Endothelial cell of umbilical vein (primary cell): Measurements from ENCODE around the gene KIAA1217. TPM values are rescaled to one million over a fixed set of nuclear protein-coding genes. Genes with fewer than 3 reads are reported as not detected.

Source experiments
- BruUV-seq: library from RNA; stranded (reverse); fragments of 400-500 nt; replicated peaks from 2 replicates; lab custom pipeline; 2021; lab: Mats Ljungman, UMichigan
- CTCF ChIA-PET: fragments of 300-600, 350-600 bp; sonication (Branson Sonifier 250); formaldehyde crosslinking; loops from one replicate; lab custom pipeline; 2021; ENCODE audit warnings: antibody characterized with exemption, inconsistent platforms; lab: Charles Lee
- POLR2A ChIA-PET: fragments of 300-600, 350-600 bp; sonication (Branson Sonifier 250); formaldehyde crosslinking; loops from one replicate; lab custom pipeline; 2021; ENCODE audit warnings: antibody characterized with exemption, inconsistent platforms; lab: Charles Lee
- DNase-seq: peaks from one replicate; pipeline ENCODE4 v3.0.0-alpha.2; 2011; ENCODE audit warnings: low read depth, low spot score
- FAIRE-seq: peaks from 2 replicates; lab custom pipeline; 2011; peaks lifted over from hg19 to GRCh38; lab: Jason Lieb, UNC
- H2AFZ ChIP-seq: 2 replicates; pipeline ENCODE4 v1.6.0; 2012; ENCODE audit warnings: low read depth, low read length, control low read depth, inconsistent platforms
- H3K27ac ChIP-seq: 2 replicates; pipeline ENCODE4 v1.5.1; 2011; ENCODE audit warnings: low read depth, mild to moderate bottlenecking, control low read depth, low read length, moderate library complexity; ENCODE audit not compliant: insufficient read depth
- H3K27me3 ChIP-seq, 2 experiments: 2 replicates each; pipeline versions ENCODE4 v1.6.0 to v1.6.1; 2011; ENCODE audit warnings: low read length in 2 of 2, mixed read lengths in 1 of 2; ENCODE audit not compliant: control insufficient read depth in 2 of 2, insufficient read depth in 2 of 2
- H3K36me3 ChIP-seq, 2 experiments: 2 replicates in 1 of 2; 3 replicates in 1 of 2; pipeline ENCODE4 v1.5.1; 2011; ENCODE audit warnings: low read length in 2 of 2, mild to moderate bottlenecking in 1 of 2, moderate library complexity in 1 of 2; ENCODE audit not compliant: control insufficient read depth in 2 of 2, insufficient read depth in 2 of 2; ENCODE audit errors: extremely low read depth in 1 of 2
- H3K4me1 ChIP-seq: 3 replicates; pipeline ENCODE4 v1.5.1; 2011; ENCODE audit warnings: mild to moderate bottlenecking, low read length; ENCODE audit not compliant: control insufficient read depth, insufficient read depth; ENCODE audit errors: extremely low read depth
- H3K4me2 ChIP-seq: 2 replicates; pipeline ENCODE4 v1.6.1; 2011; ENCODE audit warnings: low read length, control low read depth, mixed read lengths; ENCODE audit not compliant: insufficient read depth
- H3K4me3 ChIP-seq, 3 experiments: fragments of 200-600 bp in 1 of 3; sonication (generic), shearing (Covaris generic) in 1 of 3; replicated peaks in 1 of 3; 2 replicates each; pipeline ENCODE4 v1.5.1; 2011 to 2016; ENCODE audit warnings: control low read depth in 3 of 3, low read length in 3 of 3, mild to moderate bottlenecking in 2 of 3, inconsistent platforms in 1 of 3, low read depth in 1 of 3, moderate library complexity in 1 of 3; ENCODE audit not compliant: insufficient read depth in 1 of 3
- H3K79me2 ChIP-seq: 2 replicates; pipeline ENCODE4 v1.6.0; 2012; ENCODE audit warnings: low read length, inconsistent platforms; ENCODE audit not compliant: control insufficient read depth, insufficient read depth
- H3K9ac ChIP-seq: replicated peaks from 2 replicates; pipeline ENCODE3; 2011; ENCODE audit warnings: low read length, control low read depth; ENCODE audit not compliant: insufficient read depth; ENCODE audit errors: extremely low read depth
- H3K9me1 ChIP-seq: replicated peaks from 3 replicates; pipeline ENCODE4 v1.6.0; 2011; ENCODE audit warnings: mild to moderate bottlenecking, low read length; ENCODE audit not compliant: control insufficient read depth, insufficient read depth; ENCODE audit errors: extremely low read depth
- H3K9me3 ChIP-seq: replicated peaks from 2 replicates; pipeline ENCODE4 v1.5.1; 2012; ENCODE audit warnings: low read length, inconsistent platforms; ENCODE audit not compliant: control insufficient read depth, insufficient read depth
- H4K20me1 ChIP-seq: replicated peaks from 2 replicates; pipeline ENCODE3; 2011; ENCODE audit warnings: mild to moderate bottlenecking, low read length; ENCODE audit not compliant: control insufficient read depth, insufficient read depth; ENCODE audit errors: extremely low read depth
- CTCF ChIP-seq, 2 donors: IDR thresholded peaks; 1 replicate in 1 of 2; 2 replicates in 1 of 2; pipeline ENCODE4 v1.5.1; 2011; ENCODE audit warnings: low read length in 2 of 2, mild to moderate bottlenecking in 2 of 2, moderate library complexity in 2 of 2, control low read depth in 1 of 2, inconsistent platforms in 1 of 2, low read depth in 1 of 2; ENCODE audit not compliant: insufficient read depth in 1 of 2; ENCODE audit errors: extremely low read depth in 1 of 2
- EZH2 ChIP-seq: IDR thresholded peaks from 2 replicates; pipeline ENCODE4 v1.6.1; 2012; ENCODE audit warnings: borderline replicate concordance, low read depth, mild to moderate bottlenecking, moderate library complexity, low read length, inconsistent platforms; ENCODE audit not compliant: severe bottlenecking
- FOS ChIP-seq: IDR thresholded peaks from 2 replicates; pipeline ENCODE4 v1.6.1; 2011; ENCODE audit warnings: mild to moderate bottlenecking, low read length, moderate library complexity, borderline replicate concordance; ENCODE audit not compliant: insufficient read depth
- GATA2 ChIP-seq: IDR thresholded peaks from 2 replicates; pipeline ENCODE4 v1.7.0; 2011; ENCODE audit warnings: low read depth, mild to moderate bottlenecking, moderate library complexity, mixed read lengths, low read length; ENCODE audit not compliant: insufficient read length, insufficient read depth
- JUN ChIP-seq: IDR thresholded peaks from 2 replicates; pipeline ENCODE4 v1.6.1; 2011; ENCODE audit warnings: borderline replicate concordance, low read depth; ENCODE audit not compliant: insufficient read length, insufficient read depth
- MAX ChIP-seq: IDR thresholded peaks from 2 replicates; pipeline ENCODE4 v1.6.1; 2011; ENCODE audit not compliant: insufficient read depth, insufficient read length
- MYC ChIP-seq: IDR thresholded peaks from one replicate; pipeline ENCODE4 v1.6.1; 2011; ENCODE audit warnings: mild to moderate bottlenecking, low read depth, low read length
- POLR2A ChIP-seq: IDR thresholded peaks from 2 replicates; pipeline ENCODE4 v1.6.1; 2012; ENCODE audit warnings: low read depth, mild to moderate bottlenecking, control low read depth, low read length
- POLR2AphosphoS5 ChIP-seq: IDR thresholded peaks from 2 replicates; pipeline ENCODE4 v1.6.1; 2012; ENCODE audit warnings: low read depth, mild to moderate bottlenecking, control low read depth, low read length, moderate library complexity; ENCODE audit not compliant: insufficient read depth
- dilution Hi-C: fragments of 300-500 bp; cut with MboI; formaldehyde crosslinking; loops from one replicate; pipeline ENCODE4 v1.15.0; 2019; ENCODE audit warnings: low sequenced_read_pairs; ENCODE audit not compliant: extremely low pct_ligation_motif_present
- intact Hi-C: fragments of 100-400 bp; cut with micrococcal nuclease; formaldehyde crosslinking; loops from one replicate; pipeline ENCODE4 v1.10.0; 2022
- polyA plus RNA-seq, 4 experiments: library from polyadenylated mRNA; depleted of rRNA in 3 of 4; stranded (reverse) in 3 of 4; unstranded in 1 of 4; fragments of >200 nt; gene quantifications; 2 replicates each; pipeline versions ENCODE4 v1.2.1 to v1.2.3, GENCODE V29; 2011 to 2012; ENCODE audit warnings: missing spikeins in 1 of 4
- total RNA-seq: library from RNA; stranded (reverse); gene quantifications from 2 replicates; pipeline ENCODE4 v1.2.3, GENCODE V29; 2021

Gene KIAA1217
- total and polyA plus RNA-seq, 2 donors (not counting 3 experiments of a cell fraction or from before 2014, with no cell fraction given): 0.83 to 10.3 TPM

GRCh38 chr10:24358022-24358421, 149.1 kb downstream of the KIAA1217 start:
- H4K20me1 ChIP-seq: no peaks in the 10 kb centered on the region
- no peak overlapping the region for H3K9ac ChIP-seq
- no peak overlapping the region for H2AFZ ChIP-seq
- TF ChIP-seq CTCF (IDR thresholded peaks at IDR 0.05; ENCODE audit: extremely low read depth in 1 of 2, insufficient read depth in 1 of 2, low read depth in 1 of 2, low read length in 2 of 2) (no peak), EZH2 (no peak), JUN (no peak), POLR2AphosphoS5 (no peak), MYC (no peak), GATA2 (no peak), POLR2A (no peak), MAX (no peak), FOS (no peak)
- H3K36me3 ChIP-seq: no peaks in the 10 kb centered on the region
- FAIRE-seq (no peak), DNase-seq (no peak)
- no peaks in the 10 kb centered on the region for H3K79me2 ChIP-seq
- no peak overlapping the region for H3K4me2 ChIP-seq
- ChIA-PET POLR2A (no interaction called here), CTCF (no interaction called here)
- intact Hi-C loops (no loop called here), dilution Hi-C loops (no loop called here)
- no peaks in the 10 kb centered on the region for H3K27me3 ChIP-seq
- H3K27ac ChIP-seq: no peak overlapping the region
- H3K9me3 ChIP-seq: no peaks in the 10 kb centered on the region
- no peak overlapping the region for H3K4me3 ChIP-seq
- no TSS peak for BruUV-seq
- no peaks in the 10 kb centered on the region for H3K4me1 ChIP-seq
- H3K9me1 ChIP-seq: no peaks in the 10 kb centered on the region
